BJ (cell line): Measurements from ENCODE around the gene GLTPD2. TPM values are rescaled to one million over a fixed set of nuclear protein-coding genes. Genes with fewer than 3 reads are reported as not detected.

ENCODE experiments used
- CTCF ChIA-PET: fragments of 350-600 bp; formaldehyde crosslinking; extraction: SDS; loops from one replicate; lab custom pipeline; 2021; ENCODE audit warnings: antibody characterized with exemption, inconsistent platforms; lab: Yijun Ruan, JAX
- POLR2A ChIA-PET: fragments of 300-600 bp; sonication (Branson Sonifier 250); formaldehyde crosslinking; extraction: SDS; loops from one replicate; lab custom pipeline; 2021; ENCODE audit warnings: antibody characterized with exemption; lab: Charles Lee
- DNase-seq: peaks from one replicate; pipeline ENCODE4 v3.0.0-alpha.2; 2011; ENCODE audit warnings: low read depth
- H3K27me3 ChIP-seq: 2 replicates; pipeline ENCODE4 v1.6.0; 2011; ENCODE audit warnings: low read length; ENCODE audit not compliant: control insufficient read depth, insufficient read depth
- H3K36me3 ChIP-seq: 2 replicates; pipeline ENCODE4 v1.5.1; 2011; ENCODE audit warnings: low read length; ENCODE audit not compliant: control insufficient read depth, insufficient read depth
- H3K4me3 ChIP-seq: 2 replicates; pipeline ENCODE4 v1.5.1; 2011; ENCODE audit warnings: low read depth, mild to moderate bottlenecking, control low read depth, low read length
- CTCF ChIP-seq: IDR thresholded peaks from 2 replicates; pipeline ENCODE4 v1.5.1; 2011; ENCODE audit warnings: low read depth, mild to moderate bottlenecking, control low read depth, inconsistent platforms, low read length, moderate library complexity; ENCODE audit not compliant: insufficient read depth
- polyA plus RNA-seq: library from polyadenylated mRNA; depleted of rRNA; stranded (reverse); fragments of >200 nt; gene quantifications from 2 replicates; pipeline ENCODE4 v1.2.3, GENCODE V29; 2011

GLTPD2 gene
- polyA plus RNA-seq, 1 experiment = not detected

DNA sequence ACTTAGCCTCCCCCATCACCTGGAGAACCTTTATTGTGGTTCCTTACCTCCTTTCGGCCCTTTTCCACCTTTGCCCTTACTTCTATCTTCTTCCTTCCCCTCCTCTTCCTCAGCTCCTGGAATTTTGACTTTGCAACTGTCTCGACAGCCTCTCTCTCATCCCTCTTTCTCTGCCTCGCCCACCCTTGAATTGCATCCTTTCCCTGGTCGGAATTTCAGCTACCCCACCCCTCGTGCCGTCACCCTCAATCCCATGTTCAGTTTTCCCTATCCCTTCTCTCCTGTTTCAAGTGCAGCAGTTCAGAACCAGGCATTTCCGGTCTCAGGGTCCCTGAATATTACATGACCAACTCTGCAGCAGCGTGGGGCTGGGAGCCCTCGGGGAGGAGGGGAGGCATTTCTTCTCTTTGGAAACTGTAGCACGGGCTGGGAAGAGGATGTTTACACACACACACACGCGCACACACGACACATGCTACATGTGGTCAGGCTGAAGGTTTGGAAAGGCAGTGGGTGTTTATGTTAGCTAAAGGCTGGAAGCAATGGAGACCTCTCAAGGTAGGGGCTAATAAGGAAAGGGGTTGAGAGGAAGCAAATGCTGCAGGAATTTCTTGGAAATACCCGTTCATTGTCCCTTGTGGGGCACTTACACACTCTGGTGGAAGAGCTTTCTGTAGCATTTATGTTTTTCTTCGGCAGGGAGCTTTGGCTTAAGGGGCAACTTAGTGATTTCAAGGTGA lies 45.3 kb downstream of the GLTPD2 start:
- ChIA-PET CTCF (interaction anchor here (0.9 to 1.3 kb wide), 2 partner anchors 44 to 54 kb away, joined by 4 read pairs; no protein-coding TSS in a partner anchor), POLR2A (interaction anchor here (0.6 kb wide), 1 partner anchor 284 kb away, joined by 5 read pairs; no protein-coding TSS in a partner anchor)
- Histone ChIP-seq H3K4me3 (peak overlapping the region; percentile 94), H3K27me3 (no peaks in the 10 kb centered on the region), H3K36me3 (no peaks in the 10 kb centered on the region)
- no peak for TF ChIP-seq CTCF
- DNase-seq = no peak

- H3K27me3 ChIP-seq = no peaks in the 10 kb centered on the region
- no peak for DNase-seq
- no peak for TF ChIP-seq CTCF
- H3K4me3 ChIP-seq = peak overlapping the region; percentile 94
- CTCF ChIA-PET = interaction anchor here (0.9 to 1.3 kb wide), 2 partner anchors 44 to 54 kb away, joined by 4 read pairs; no protein-coding TSS in a partner anchor
- POLR2A ChIA-PET = interaction anchor here (0.6 kb wide), 1 partner anchor 285 kb away, joined by 5 read pairs; no protein-coding TSS in a partner anchor
- H3K36me3 ChIP-seq = no peaks in the 10 kb centered on the region
These were observed 45.9 kb downstream of the GLTPD2 start for GRCh38 chr17:4834681-4835020.

GRCh38 chr17:4836221-4836620 lies 47.5 kb downstream of the GLTPD2 start:
- CTCF ChIA-PET = interaction anchor here (0.6 kb wide), 2 partner anchors 23 to 464 kb away, joined by 3 to 4 read pairs; no protein-coding TSS in a partner anchor
- POLR2A ChIA-PET = no interaction called here
- no peak for TF ChIP-seq CTCF

GRCh38 chr17:4837471-4838308 lies 48.9 kb downstream of the GLTPD2 start:
- ChIA-PET POLR2A (no interaction called here), CTCF (interaction anchor here (0.9 to 1.4 kb wide), 2 partner anchors 11 to 43 kb away, joined by 4 to 5 read pairs; no protein-coding TSS in a partner anchor)
- no peaks in the 10 kb centered on the region for H3K36me3 ChIP-seq
- DNase-seq = no peak
- H3K4me3 ChIP-seq = no peak overlapping the region
- H3K27me3 ChIP-seq = no peaks in the 10 kb centered on the region
- no peak for TF ChIP-seq CTCF

More at GRCh38 chr17:4836221-4836620, 47.5 kb downstream of the GLTPD2 start:
- Histone ChIP-seq H3K36me3 (no peaks in the 10 kb centered on the region), H3K27me3 (no peaks in the 10 kb centered on the region), H3K4me3 (no peak overlapping the region)
- DNase-seq = no peak

- Histone ChIP-seq H3K4me3 (no peak overlapping the region), H3K27me3 (no peaks in the 10 kb centered on the region), H3K36me3 (no peaks in the 10 kb centered on the region)
- POLR2A ChIA-PET = no interaction called here
- CTCF ChIA-PET = interaction anchor here (1.2 to 1.4 kb wide), 2 partner anchors 11 to 48 kb away, joined by 4 to 5 read pairs; no protein-coding TSS in a partner anchor
- no peak for DNase-seq
- TF ChIP-seq CTCF = no peak
These were observed 49.6 kb downstream of the GLTPD2 start for GRCh38 chr17:4838309-4838785.
